Vagina (tissue), 2 donors: Measurements from ENCODE around the gene IL20. TPM values are rescaled to one million over a fixed set of nuclear protein-coding genes. Genes with fewer than 3 reads are reported as not detected.

Source experiments
- DNase-seq, 2 donors: peaks; one replicate each; pipeline ENCODE4 v3.0.0-alpha.2; 2017; ENCODE audit errors: extremely low spot score in 2 of 2
- H3K27ac ChIP-seq: fragments of 200-600 bp; sonication (generic); one replicate; pipeline ENCODE4 v1.5.1; 2019
- H3K27me3 ChIP-seq: fragments of 200-600 bp; sonication (generic); one replicate; pipeline ENCODE4 v1.5.1; 2019
- H3K36me3 ChIP-seq, 2 donors: fragments of 200-600 bp; sonication (generic); one replicate each; pipeline ENCODE4 v1.5.1; 2017 to 2019
- H3K4me1 ChIP-seq: fragments of 200-600 bp; sonication (generic); one replicate; pipeline ENCODE4 v1.5.1; 2019
- H3K4me3 ChIP-seq, 2 donors: fragments of 200-600 bp; sonication (generic); 1 replicate in 1 of 2; 2 replicates in 1 of 2; pipeline ENCODE4 v1.5.1; 2016 to 2019
- H3K9me3 ChIP-seq: fragments of 200-600 bp; sonication (generic); one replicate; pipeline ENCODE4 v1.5.1; 2019
- CTCF ChIP-seq, 3 experiments: fragments of 450-650 bp in 2 of 3; fragments of 200-600 bp in 1 of 3; sonication (generic) in 1 of 3; IDR thresholded peaks; one replicate each; pipeline ENCODE4 v1.5.1; 2017 to 2019; ENCODE audit warnings: antibody characterized with exemption in 3 of 3, mild to moderate bottlenecking in 2 of 3, moderate library complexity in 2 of 3
- POLR2A ChIP-seq, 2 donors: fragments of 450-650 bp; IDR thresholded peaks; one replicate each; pipeline ENCODE4 v1.6.1; 2017; ENCODE audit warnings: antibody characterized with exemption in 2 of 2, mild to moderate bottlenecking in 2 of 2, moderate library complexity in 2 of 2
- POLR2AphosphoS5 ChIP-seq, 2 donors: sonication (generic); formaldehyde crosslinking; IDR thresholded peaks; one replicate each; pipeline ENCODE4 v1.9.0; 2017; ENCODE audit warnings: antibody characterized with exemption in 2 of 2, mild to moderate bottlenecking in 2 of 2, low read depth in 1 of 2; ENCODE audit not compliant: insufficient read depth in 1 of 2
- intact Hi-C: fragments of 100-400 bp; cut with DNase I; formaldehyde crosslinking; loops from one replicate; pipeline ENCODE4 v1.15.1; 2023
- total RNA-seq: library from RNA; depleted of rRNA; stranded (reverse); fragments of >200 nt; gene quantifications from one replicate; pipeline ENCODE4 v1.2.3, GENCODE V29; 2016

The IL20 gene
- total RNA-seq, 1 donor from 2014 or later, result not detected

- DNase-seq, result no peak
- H3K36me3 ChIP-seq, result no peaks in the 10 kb centered on the region
- intact Hi-C loops, result loop anchor here (10.0 kb wide), 1 partner anchor 281 kb away; the partner anchor contains the start of gene DYRK3
- H3K27ac ChIP-seq, result no peak overlapping the region
- no peak overlapping the region for H3K4me3 ChIP-seq
- no peaks in the 10 kb centered on the region for H3K27me3 ChIP-seq
- TF ChIP-seq POLR2A (IDR thresholded peaks at IDR 0.05) (no peak), CTCF (IDR thresholded peaks at IDR 0.05) (no peak), POLR2AphosphoS5 (IDR thresholded peaks at IDR 0.05; ENCODE audit: insufficient read depth in 1 of 2, low read depth in 1 of 2) (no peak)
- H3K4me1 ChIP-seq, result no peaks in the 10 kb centered on the region
- H3K9me3 ChIP-seq, result no peaks in the 10 kb centered on the region
These were observed 50.7 kb downstream of the IL20 start for GRCh38 chr1:206916000-206916709.

GRCh38 chr1:206918076-206918475, 52.7 kb downstream of the IL20 start:
- Histone ChIP-seq H3K9me3 (no peaks in the 10 kb centered on the region), H3K4me1 (no peaks in the 10 kb centered on the region), H3K27me3 (no peaks in the 10 kb centered on the region), H3K36me3 (no peaks in the 10 kb centered on the region), H3K27ac (no peak overlapping the region), H3K4me3 (no peak overlapping the region)
- no peak for TF ChIP-seq POLR2AphosphoS5 (IDR thresholded peaks at IDR 0.05; ENCODE audit: insufficient read depth in 1 of 2, low read depth in 1 of 2)
- no peak for TF ChIP-seq POLR2A (IDR thresholded peaks at IDR 0.05)
- no peak for TF ChIP-seq CTCF (IDR thresholded peaks at IDR 0.05)
- no peak for DNase-seq
- intact Hi-C loops, result loop anchor here (10.0 kb wide), 1 partner anchor 283 kb away; the partner anchor contains the start of gene DYRK3

Other genes with a start within 250 kb of the IL20 start
- 5.9 TPM for gene DYRK3, start 230.1 kb upstream of the IL20 start, total RNA-seq
- 51.1 TPM for gene MAPKAPK2, start 180.7 kb upstream of the IL20 start, total RNA-seq
- not detected for gene IL19, start 94.8 kb upstream of the IL20 start, total RNA-seq
- 2.7 TPM for gene IL10, start 93.1 kb upstream of the IL20 start, total RNA-seq
- gene IL24, start 31.8 kb downstream of the IL20 start, total RNA-seq, result 1.5 TPM
- gene FCMR, start 56.3 kb downstream of the IL20 start, total RNA-seq, result 12.3 TPM
- 0.25 TPM for gene PIGR, start 80.8 kb downstream of the IL20 start, total RNA-seq
- gene FCAMR, start 104.8 kb downstream of the IL20 start, total RNA-seq, result not detected
- gene C1orf116, start 167.1 kb downstream of the IL20 start, total RNA-seq, result 11.8 TPM
- gene YOD1, start 185.6 kb downstream of the IL20 start, total RNA-seq, result 25.3 TPM
- gene PFKFB2, start 187.7 kb downstream of the IL20 start, total RNA-seq, result 6.9 TPM
- gene C4BPB, start 223.2 kb downstream of the IL20 start, total RNA-seq, result not detected
- gene C4BPA, start 238.6 kb downstream of the IL20 start, total RNA-seq, result not detected